Choroid plexus epithelial cell (primary cell): ENCODE data around the gene GNRHR.
A peak's percentile ranks its signal among the peaks of the same experiment; 100 is the strongest.

Experiments
- DNase-seq: peaks from one replicate; pipeline ENCODE4 v3.0.0-alpha.2; 2010; ENCODE audit warnings: low read depth
- H3K4me3 ChIP-seq: 2 replicates; pipeline ENCODE4 v1.5.1; 2011; ENCODE audit warnings: low read depth, mild to moderate bottlenecking, control low read depth, low read length, moderate library complexity
- TF ChIP-seq, protein P1 (sequence below): conservative IDR thresholded peaks from 2 replicates; pipeline ENCODE4 v1.5.1; 2011; ENCODE audit warnings: low read depth, mild to moderate bottlenecking, control low read depth, inconsistent platforms, low read length, moderate library complexity

Gene GNRHR

DNA sequence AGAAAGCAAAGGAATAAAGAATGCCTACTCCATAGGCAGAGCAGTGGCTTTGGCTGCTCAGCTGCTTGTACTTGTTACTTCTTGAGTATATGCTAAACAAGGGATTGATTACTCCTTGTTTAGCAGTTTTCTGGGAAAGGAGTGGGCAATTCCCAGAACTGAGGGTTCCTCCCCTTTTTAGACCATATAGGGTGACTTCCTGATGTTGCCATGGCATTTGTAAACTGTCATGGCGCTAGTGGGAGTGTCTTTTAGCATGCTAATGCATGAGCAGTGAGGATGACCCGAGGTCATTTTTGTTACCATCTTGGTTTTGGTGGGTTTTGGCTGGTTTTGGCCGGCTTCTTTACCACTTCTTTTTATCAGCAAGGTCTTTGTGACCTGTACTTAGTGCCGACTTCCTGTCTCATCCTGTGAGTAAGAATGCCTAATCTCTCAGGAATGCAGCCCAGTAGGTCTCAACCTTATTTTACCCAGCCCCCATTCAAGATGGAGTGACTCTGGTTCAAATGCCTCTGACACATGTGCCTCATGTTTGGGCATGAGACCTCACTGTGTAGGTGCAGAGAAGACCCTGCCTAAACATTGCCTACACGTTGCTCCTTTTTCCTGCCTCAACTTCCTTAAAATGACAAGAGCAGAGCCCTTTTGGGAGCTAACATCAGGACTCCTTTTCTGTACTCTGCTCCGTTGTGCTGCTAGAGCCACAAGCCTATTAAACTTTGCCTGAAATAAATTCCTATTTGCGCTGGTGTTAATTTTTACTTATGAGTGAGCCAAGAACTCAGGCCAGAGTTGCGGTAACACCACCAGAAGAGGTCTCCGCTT is 32.2 kb downstream of the GNRHR start:
- DNase-seq, result peak; percentile 58
- TF ChIP-seq, protein P1, sequence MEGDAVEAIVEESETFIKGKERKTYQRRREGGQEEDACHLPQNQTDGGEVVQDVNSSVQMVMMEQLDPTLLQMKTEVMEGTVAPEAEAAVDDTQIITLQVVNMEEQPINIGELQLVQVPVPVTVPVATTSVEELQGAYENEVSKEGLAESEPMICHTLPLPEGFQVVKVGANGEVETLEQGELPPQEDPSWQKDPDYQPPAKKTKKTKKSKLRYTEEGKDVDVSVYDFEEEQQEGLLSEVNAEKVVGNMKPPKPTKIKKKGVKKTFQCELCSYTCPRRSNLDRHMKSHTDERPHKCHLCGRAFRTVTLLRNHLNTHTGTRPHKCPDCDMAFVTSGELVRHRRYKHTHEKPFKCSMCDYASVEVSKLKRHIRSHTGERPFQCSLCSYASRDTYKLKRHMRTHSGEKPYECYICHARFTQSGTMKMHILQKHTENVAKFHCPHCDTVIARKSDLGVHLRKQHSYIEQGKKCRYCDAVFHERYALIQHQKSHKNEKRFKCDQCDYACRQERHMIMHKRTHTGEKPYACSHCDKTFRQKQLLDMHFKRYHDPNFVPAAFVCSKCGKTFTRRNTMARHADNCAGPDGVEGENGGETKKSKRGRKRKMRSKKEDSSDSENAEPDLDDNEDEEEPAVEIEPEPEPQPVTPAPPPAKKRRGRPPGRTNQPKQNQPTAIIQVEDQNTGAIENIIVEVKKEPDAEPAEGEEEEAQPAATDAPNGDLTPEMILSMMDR, result no peak
- H3K4me3 ChIP-seq, result no peak overlapping the region

DNA sequence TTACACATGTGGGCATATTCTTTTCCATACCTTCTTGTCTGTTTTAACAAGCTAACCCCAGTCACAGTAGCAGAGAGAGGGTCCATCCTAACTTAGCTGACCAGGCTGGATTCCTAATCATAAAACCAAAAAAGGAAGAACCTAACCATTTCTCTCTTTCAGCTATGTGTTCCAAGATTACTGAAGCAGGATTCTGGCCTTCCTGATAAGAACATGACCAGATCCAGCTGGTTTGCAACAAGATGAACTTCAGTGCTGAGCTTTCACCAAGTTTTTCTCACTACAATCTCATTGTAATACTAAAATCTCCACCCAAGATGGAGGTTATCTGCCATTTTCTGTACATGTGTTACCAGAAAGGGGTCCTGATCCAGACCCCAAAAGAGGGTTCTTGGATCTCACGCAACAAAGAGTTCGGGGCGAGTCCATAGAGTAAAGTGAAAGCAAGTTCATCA is 32.8 kb downstream of the GNRHR start:
- H3K4me3 ChIP-seq, result no peak overlapping the region
- TF ChIP-seq, protein P1, result no peak
- no peak for DNase-seq

DNA sequence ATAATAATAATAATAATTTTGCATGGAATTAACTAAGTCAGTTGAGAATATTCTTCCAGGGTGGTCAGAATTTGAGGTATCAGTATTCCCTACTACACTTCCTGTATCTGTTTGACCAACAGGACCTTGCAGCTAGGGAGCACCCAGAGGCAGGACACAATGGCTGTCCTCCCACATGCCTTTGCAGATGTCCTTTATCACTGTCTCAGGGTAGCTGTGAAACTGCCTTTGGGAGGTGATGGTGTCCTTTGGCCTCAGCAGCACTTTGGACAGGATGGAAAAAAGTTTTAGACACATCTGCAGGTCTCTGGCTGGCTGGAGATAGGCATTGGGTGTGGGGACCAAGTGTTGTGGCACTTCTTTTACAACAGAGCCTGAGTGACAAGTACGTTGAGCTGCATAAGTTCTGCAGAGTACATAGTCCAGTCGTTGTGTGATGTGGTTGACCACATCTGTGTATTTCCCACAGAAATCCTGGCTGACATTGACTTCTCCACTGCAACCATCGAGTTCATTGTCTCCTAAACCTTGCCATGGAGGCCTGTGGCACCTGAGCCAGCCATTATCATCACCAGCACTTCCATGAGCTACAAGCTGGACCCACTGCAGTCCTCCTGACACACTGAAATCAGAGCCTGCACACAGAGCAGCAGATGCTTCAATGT is 34.1 kb downstream of the GNRHR start:
- no peak overlapping the region for H3K4me3 ChIP-seq
- TF ChIP-seq, protein P1, result no peak
- no peak for DNase-seq

DNA sequence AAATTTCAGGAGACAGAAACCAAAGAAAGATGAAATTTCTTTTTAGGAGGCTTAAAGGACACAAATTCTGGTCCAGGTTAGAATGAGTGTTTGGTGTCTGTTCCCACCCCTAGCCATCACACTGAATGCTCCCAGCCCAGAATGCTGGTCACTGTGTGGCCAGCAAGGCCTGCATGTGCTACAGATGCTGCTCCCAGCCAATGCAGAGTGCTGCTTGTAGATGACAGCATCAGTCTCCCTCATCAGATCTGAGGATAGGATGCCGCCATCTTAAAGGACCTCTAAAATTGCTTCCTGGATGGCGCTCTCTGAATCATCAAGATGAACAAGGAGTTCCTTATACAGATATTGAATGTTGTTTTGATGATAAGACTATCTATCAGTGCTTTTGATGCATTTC is 35.3 kb downstream of the GNRHR start:
- H3K4me3 ChIP-seq, result no peak overlapping the region
- TF ChIP-seq, protein P1, result no peak

DNA sequence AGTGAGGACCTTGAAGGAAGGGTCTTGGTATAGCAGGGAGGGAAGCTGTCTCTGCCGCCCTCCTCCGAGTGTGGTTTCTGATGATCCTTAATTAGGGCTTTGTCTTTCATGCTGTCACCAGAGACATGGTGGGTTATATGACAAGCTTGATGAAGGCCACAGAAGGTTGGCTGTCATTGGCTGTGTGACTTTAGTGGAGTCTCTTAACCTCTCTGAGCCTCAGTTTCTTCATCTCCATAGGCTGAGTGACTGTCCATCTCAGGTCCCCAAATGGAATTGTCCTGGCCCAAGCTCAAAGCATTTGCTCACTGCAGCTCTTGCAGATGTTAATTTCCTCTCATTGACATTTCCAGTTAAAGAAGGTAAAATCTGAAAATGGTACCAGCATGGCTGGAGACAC is 36.6 kb downstream of the GNRHR start:
- TF ChIP-seq, protein P1, result no peak
- no peak for DNase-seq
- H3K4me3 ChIP-seq, result no peak overlapping the region

More for the DNA sequence above, 35.3 kb downstream of the GNRHR start:
- DNase-seq, result no peak

DNA sequence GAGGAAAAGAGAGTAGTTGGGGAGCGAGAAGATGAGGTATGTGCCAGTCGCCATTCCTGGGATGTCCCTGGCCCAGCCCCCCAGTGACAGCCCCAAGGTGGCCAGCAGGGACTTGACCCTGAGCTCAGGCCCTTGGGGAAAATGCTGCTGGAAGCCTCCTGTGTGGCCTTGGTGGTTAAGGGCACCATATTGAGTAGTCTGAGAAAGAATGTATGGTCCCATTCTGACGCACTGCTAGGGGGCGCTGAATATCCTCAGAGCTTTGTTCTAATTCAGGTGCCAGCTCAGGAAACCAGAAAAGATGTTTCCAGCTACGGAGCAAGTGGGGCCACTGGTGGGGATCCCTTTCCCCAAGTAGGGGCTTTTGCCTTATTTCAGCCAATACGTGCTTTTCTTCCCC is 39.2 kb downstream of the GNRHR start:
- no peak overlapping the region for H3K4me3 ChIP-seq
- TF ChIP-seq, protein P1, result peak; percentile 9
- no peak for DNase-seq
